Keratinocyte (primary cell): ENCODE results near the gene SLC25A44. TPM values are rescaled to one million over a fixed set of nuclear protein-coding genes. Genes with fewer than 3 reads are reported as not detected.

Experiments
- DNase-seq: peaks from one replicate; pipeline ENCODE4 v3.0.0-alpha.2; 2011; ENCODE audit warnings: low read depth, missing footprints, low spot score
- FAIRE-seq: peaks from 2 replicates; lab custom pipeline; 2011; peaks lifted over from hg19 to GRCh38; lab: Jason Lieb, UNC
- H2AFZ ChIP-seq: 2 replicates; pipeline ENCODE4 v1.6.0; 2012; ENCODE audit warnings: low read length, control low read depth, inconsistent platforms; ENCODE audit not compliant: control insufficient read depth
- H3K27ac ChIP-seq: 2 replicates; pipeline ENCODE4 v1.5.1; 2011; ENCODE audit warnings: low read length; ENCODE audit not compliant: control insufficient read depth, insufficient read depth
- H3K27me3 ChIP-seq: 3 replicates; pipeline ENCODE4 v1.6.0; 2011; ENCODE audit warnings: low read length; ENCODE audit not compliant: control insufficient read depth, insufficient read depth; ENCODE audit errors: extremely low read depth
- H3K36me3 ChIP-seq, 2 experiments: 2 replicates in 1 of 2; 3 replicates in 1 of 2; pipeline ENCODE4 v1.5.1; 2011; ENCODE audit warnings: low read length in 2 of 2, mild to moderate bottlenecking in 1 of 2; ENCODE audit not compliant: control insufficient read depth in 2 of 2, insufficient read depth in 2 of 2; ENCODE audit errors: extremely low read depth in 1 of 2
- H3K4me1 ChIP-seq: 3 replicates; pipeline ENCODE4 v1.5.1; 2011; ENCODE audit warnings: low read length; ENCODE audit not compliant: control insufficient read depth, insufficient read depth; ENCODE audit errors: extremely low read depth
- H3K4me2 ChIP-seq: 3 replicates; pipeline ENCODE4 v1.6.0; 2011; ENCODE audit warnings: low read depth, low read length; ENCODE audit not compliant: control insufficient read depth, insufficient read depth; ENCODE audit errors: extremely low read depth
- H3K4me3 ChIP-seq, 3 experiments: fragments of 200-600 bp in 1 of 3; sonication (generic) in 1 of 3; 2 replicates in 2 of 3; 3 replicates in 1 of 3; pipeline ENCODE4 v1.5.1; 2011 to 2016; ENCODE audit warnings: low read length in 3 of 3, mild to moderate bottlenecking in 3 of 3, control low read depth in 2 of 3, inconsistent platforms in 1 of 3, low read depth in 1 of 3, mixed read lengths in 1 of 3, mixed run types in 1 of 3, moderate library complexity in 1 of 3; ENCODE audit not compliant: control insufficient read depth in 2 of 3, insufficient read depth in 2 of 3; ENCODE audit errors: extremely low read depth in 1 of 3
- H3K79me2 ChIP-seq: 2 replicates; pipeline ENCODE4 v1.6.0; 2012; ENCODE audit warnings: low read length; ENCODE audit not compliant: control insufficient read depth, insufficient read depth
- H3K9ac ChIP-seq: 3 replicates; pipeline ENCODE4 v1.6.0; 2011; ENCODE audit warnings: low read length; ENCODE audit not compliant: control insufficient read depth, insufficient read depth; ENCODE audit errors: extremely low read depth
- H3K9me1 ChIP-seq: 3 replicates; pipeline ENCODE4 v1.6.0; 2011; ENCODE audit warnings: low read length; ENCODE audit not compliant: control insufficient read depth, insufficient read depth; ENCODE audit errors: extremely low read depth
- H3K9me3 ChIP-seq: 2 replicates; pipeline ENCODE4 v1.5.1; 2012; ENCODE audit warnings: low read depth, low read length; ENCODE audit not compliant: control insufficient read depth
- H4K20me1 ChIP-seq: 3 replicates; pipeline ENCODE4 v1.6.0; 2011; ENCODE audit warnings: low read length; ENCODE audit not compliant: control insufficient read depth, insufficient read depth; ENCODE audit errors: extremely low read depth
- EZH2 ChIP-seq: IDR thresholded peaks from one replicate; pipeline ENCODE4 v1.6.1; 2012; ENCODE audit warnings: inconsistent platforms, mild to moderate bottlenecking, low read length, moderate library complexity
- dilution Hi-C: fragments of 300-500 bp; cut with MboI; formaldehyde crosslinking; loops from one replicate; pipeline ENCODE4 v1.7.0; 2020; ENCODE audit warnings: low sequenced_read_pairs; ENCODE audit not compliant: extremely low pct_ligation_motif_present
- polyA plus RNA-seq, 5 experiments: library from polyadenylated mRNA; depleted of rRNA in 3 of 5; stranded (reverse) in 3 of 5; stranded (forward) in 1 of 5; unstranded in 1 of 5; fragments of >200 nt; gene quantifications; 1 replicate in 1 of 5; 2 replicates in 3 of 5; 3 replicates in 1 of 5; pipeline versions ENCODE4 v1.2.1 to v1.2.3, GENCODE V29; 2011 to 2012; ENCODE audit warnings: missing spikeins in 2 of 5, low read depth in 1 of 5, low replicate concordance in 1 of 5
- TF ChIP-seq, protein P1 (sequence below), 3 experiments: IDR thresholded peaks in 1 of 3; conservative IDR thresholded peaks in 1 of 3; optimal IDR thresholded peaks in 1 of 3; 2 replicates in 2 of 3; 3 replicates in 1 of 3; pipeline versions ENCODE3 to v1.5.1; 2011; ENCODE audit warnings: low read length in 3 of 3, mild to moderate bottlenecking in 3 of 3, moderate library complexity in 2 of 3, control low read depth in 1 of 3, inconsistent platforms in 1 of 3; ENCODE audit not compliant: insufficient read depth in 2 of 3; ENCODE audit errors: extremely low read depth in 1 of 3

The SLC25A44 gene
- polyA plus RNA-seq, 1 donor (not counting 4 experiments of a cell fraction or from before 2014, with no cell fraction given): 24.4 TPM

DNA sequence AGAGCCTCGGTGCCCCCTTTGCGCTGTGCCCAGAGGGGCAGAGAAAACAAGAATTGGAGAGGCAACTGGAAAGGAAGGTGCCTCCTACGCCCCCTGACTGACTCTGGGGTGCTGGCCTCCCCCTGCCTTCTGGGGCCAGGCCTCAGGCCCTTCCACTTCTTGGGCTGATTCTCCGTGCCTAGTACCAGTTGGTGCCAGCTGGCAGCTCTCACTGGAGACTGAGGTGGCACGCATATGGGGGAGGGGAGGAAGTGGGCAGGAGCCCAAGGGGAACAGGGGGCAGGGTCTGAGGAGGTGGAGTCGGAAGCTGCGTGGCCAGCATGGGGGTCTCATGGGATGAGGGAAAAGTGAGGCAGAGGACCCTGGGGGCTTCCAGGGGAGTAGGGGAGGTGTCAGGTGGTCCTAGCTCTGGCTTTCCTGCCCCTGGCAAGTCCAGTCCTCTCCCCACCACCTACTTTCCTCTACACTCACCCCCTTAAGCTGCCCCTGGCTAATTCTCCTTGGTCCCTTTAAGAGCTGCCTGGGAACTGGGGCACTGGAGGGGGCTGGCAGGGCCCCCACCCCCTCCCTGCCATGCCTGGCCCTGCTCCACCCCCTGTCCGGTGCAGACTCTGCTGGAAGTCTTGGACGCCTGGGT, 47.0 kb upstream of the SLC25A44 start:
- no peak overlapping the region for H3K4me2 ChIP-seq
- no peak overlapping the region for H3K27ac ChIP-seq
- no peak overlapping the region for H3K4me3 ChIP-seq
- no peaks in the 10 kb centered on the region for H3K9me3 ChIP-seq
- H4K20me1 ChIP-seq: no peaks in the 10 kb centered on the region
- TF ChIP-seq, protein P1, sequence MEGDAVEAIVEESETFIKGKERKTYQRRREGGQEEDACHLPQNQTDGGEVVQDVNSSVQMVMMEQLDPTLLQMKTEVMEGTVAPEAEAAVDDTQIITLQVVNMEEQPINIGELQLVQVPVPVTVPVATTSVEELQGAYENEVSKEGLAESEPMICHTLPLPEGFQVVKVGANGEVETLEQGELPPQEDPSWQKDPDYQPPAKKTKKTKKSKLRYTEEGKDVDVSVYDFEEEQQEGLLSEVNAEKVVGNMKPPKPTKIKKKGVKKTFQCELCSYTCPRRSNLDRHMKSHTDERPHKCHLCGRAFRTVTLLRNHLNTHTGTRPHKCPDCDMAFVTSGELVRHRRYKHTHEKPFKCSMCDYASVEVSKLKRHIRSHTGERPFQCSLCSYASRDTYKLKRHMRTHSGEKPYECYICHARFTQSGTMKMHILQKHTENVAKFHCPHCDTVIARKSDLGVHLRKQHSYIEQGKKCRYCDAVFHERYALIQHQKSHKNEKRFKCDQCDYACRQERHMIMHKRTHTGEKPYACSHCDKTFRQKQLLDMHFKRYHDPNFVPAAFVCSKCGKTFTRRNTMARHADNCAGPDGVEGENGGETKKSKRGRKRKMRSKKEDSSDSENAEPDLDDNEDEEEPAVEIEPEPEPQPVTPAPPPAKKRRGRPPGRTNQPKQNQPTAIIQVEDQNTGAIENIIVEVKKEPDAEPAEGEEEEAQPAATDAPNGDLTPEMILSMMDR (optimal IDR thresholded peaks at IDR 0.05 in 1 of 3, IDR thresholded peaks at IDR 0.05 in 1 of 3, conservative IDR thresholded peaks at IDR 0.05 in 1 of 3; ENCODE audit: extremely low read depth in 1 of 3, insufficient read depth in 2 of 3, low read length in 3 of 3): no peak
- TF ChIP-seq EZH2: no peak
- peak overlapping the region; percentile 11 for H3K9ac ChIP-seq
- H2AFZ ChIP-seq: no peak overlapping the region
- DNase-seq (no peak), FAIRE-seq (no peak)
- peaks cover 10% of the 10 kb centered on the region for H3K4me1 ChIP-seq
- peaks cover 4% of the 10 kb centered on the region for H3K27me3 ChIP-seq
- no peaks in the 10 kb centered on the region for H3K9me1 ChIP-seq
- H3K36me3 ChIP-seq: no peaks in the 10 kb centered on the region
- dilution Hi-C loops: no loop called here
- H3K79me2 ChIP-seq: no peaks in the 10 kb centered on the region

DNA sequence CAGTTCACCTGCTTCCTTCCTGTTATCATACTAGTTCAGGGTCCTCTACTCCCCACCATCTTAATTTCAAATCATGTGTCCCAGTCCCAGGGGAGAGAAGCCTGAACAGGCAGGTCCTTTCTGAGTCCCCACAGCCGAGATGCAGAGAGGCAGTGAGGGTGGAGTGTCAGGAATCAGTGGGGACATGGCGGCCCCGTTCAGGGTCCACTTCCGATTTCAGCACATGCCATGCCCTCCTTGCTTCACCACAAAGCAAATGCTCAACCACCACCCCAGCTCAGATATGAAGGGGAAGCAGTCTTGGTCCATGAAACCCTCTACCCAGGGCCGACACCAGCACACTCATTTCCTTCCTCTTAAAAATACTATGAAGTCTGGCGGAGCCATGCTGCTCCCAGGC, 45.7 kb upstream of the SLC25A44 start:
- H4K20me1 ChIP-seq: no peaks in the 10 kb centered on the region
- H3K27ac ChIP-seq: no peak overlapping the region
- H3K27me3 ChIP-seq: peaks cover 4% of the 10 kb centered on the region
- H3K9me3 ChIP-seq: no peaks in the 10 kb centered on the region
- peaks cover 22% of the 10 kb centered on the region for H3K4me1 ChIP-seq
- TF ChIP-seq, protein P1 (optimal IDR thresholded peaks at IDR 0.05 in 1 of 3, IDR thresholded peaks at IDR 0.05 in 1 of 3, conservative IDR thresholded peaks at IDR 0.05 in 1 of 3; ENCODE audit: extremely low read depth in 1 of 3, insufficient read depth in 2 of 3, low read length in 3 of 3): no peak
- TF ChIP-seq EZH2: no peak
- no peak overlapping the region for H3K4me3 ChIP-seq
- no peaks in the 10 kb centered on the region for H3K36me3 ChIP-seq
- dilution Hi-C loops: no loop called here
- H3K9me1 ChIP-seq: no peaks in the 10 kb centered on the region
- DNase-seq (no peak), FAIRE-seq (no peak)
- no peak overlapping the region for H2AFZ ChIP-seq
- no peaks in the 10 kb centered on the region for H3K79me2 ChIP-seq
- H3K4me2 ChIP-seq: no peak overlapping the region
- no peak overlapping the region for H3K9ac ChIP-seq
